Brain pericyte (primary cell): ENCODE measurements around the gene UGT2B15.
"Not testable (repeated sequence)": the region's sequence is repeated elsewhere in the genome, so short reads cannot be mapped to it uniquely, and the experiment has no call there.

Source experiments
- DNase-seq: peaks from one replicate; pipeline ENCODE4 v3.0.0-alpha.2; 2012; ENCODE audit warnings: low read depth, low spot score

UGT2B15 gene

GRCh38 chr4:68656445-68656973 is 13.9 kb downstream of the UGT2B15 start:
- DNase-seq, result not testable (repeated sequence)

- DNase-seq, result no peak
These were observed 14.5 kb downstream of the UGT2B15 start for GRCh38 chr4:68655764-68656444.

DNA sequence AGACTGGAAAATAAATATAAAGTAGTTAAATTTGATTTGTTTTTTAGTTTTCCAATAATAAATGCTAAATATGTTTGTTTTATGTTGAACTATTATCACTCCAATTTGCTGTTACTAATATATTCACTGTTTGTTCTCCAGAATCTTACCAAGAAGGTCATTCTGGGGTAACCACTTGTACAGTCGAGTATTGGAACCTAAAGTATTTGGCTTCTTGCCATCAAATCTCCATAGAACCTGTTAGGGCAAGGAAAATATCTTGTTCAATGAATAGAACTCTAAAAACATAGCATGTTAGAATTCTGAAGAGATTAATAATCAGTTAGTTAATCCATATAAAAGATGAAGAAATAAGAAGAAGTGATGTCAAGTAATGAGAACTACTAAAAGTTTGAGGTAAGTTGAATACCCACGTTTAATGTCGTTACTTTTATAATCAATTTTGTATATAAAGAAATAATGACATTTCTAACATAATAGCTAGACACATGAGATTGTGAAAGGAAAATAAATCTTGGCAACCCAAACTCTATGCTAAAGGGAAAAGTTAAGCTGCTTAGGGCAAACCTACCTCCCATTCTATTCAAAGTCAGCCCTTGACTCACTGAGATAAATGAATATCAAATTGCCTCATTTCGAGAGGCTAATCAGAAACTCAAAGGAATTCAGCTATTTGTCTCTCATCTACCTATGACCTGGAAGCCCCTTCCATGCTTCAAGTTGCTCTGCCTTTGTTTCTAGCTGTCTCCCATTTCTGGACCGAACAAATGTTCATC is 15.3 kb downstream of the UGT2B15 start:
- DNase-seq, result no peak

- DNase-seq, result no peak
These were observed 18.5 kb downstream of the UGT2B15 start for GRCh38 chr4:68651932-68652331.

DNA sequence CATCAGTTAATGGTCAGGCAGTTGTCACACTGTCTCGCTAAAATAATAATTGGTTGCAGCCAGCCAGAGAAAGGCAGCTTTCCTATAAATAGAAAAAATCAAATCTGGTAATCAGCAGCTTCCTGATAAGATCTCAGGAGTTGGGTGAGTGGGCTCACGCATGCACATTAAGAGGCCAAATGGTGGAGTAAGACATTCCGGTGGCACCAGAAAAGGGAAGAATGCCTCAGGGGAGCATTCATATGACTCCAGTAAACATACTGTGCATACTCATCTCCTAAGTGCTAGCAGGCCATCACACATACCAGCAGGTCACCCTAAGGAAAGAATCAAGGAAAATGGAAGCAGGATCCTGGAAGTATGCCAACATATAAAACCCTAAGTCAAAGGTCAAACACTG is 40.1 kb downstream of the UGT2B15 start:
- DNase-seq, result no peak

- DNase-seq, result not testable (repeated sequence)
These were observed 47.7 kb downstream of the UGT2B15 start for GRCh38 chr4:68622731-68623130.

DNA sequence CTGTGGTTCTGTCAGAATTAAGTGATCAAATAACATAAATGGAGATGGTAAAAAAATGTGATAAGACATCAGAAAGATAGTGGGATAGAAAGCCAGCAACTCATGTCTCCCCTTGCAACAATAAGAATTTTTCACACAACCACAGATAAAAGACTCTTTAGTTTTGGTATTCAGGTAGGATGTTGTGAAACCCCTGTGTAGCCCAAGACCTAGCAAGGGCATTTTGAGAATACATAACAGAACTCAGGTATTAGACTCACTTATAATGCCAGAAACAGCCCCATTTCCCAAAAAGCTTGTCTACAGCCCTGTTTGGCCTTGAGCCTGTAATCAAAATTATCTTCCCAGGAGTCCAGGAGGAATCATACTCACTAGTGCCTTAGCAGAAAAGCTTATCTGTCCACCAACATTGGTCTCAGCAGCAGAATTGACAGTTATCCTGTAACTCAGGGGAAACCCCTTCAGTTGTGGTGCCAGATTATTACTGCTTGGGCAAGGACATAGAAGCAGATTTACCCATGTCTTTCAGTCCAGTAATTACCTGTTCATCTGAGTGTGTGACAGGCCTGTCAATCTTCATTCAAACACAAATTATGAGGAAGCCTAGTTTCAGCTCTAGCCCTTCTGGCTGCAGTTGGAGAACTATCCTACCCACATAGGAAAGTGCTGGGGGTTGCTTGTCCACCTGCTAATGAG is 53.3 kb downstream of the UGT2B15 start:
- no peak for DNase-seq

DNA sequence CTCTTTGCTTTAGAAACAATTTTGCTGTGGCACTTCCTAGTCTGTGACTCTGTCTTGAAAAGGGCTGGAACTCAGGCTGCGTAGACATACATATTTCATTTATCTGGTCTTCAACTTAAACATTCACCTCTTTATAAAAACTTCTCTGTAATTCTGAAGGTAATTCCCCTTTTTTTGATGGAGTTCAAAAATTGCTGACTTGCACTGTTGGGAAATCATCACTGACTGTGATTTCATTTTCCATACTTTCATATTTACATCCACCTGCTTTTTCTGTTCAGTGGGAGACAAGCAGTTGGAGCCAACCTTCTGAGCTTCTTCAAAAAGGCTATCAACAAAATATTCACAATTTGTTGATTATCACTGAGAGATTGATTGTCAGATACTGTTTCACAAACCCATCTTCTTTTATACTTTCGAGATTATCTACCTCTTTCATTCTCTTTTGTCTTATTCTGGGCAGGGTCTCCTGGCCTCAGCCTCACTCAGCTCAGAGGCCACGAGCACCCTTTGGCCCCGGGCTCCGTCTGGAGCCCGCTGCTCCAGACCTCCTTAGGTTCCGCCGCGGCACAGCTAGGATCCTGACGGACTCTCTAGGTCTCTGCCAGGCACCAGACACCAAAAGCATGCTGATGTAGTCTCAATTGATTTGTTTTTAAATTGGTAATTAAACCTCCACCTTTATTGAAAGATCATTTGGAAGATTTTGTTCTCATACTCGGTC is 54.6 kb downstream of the UGT2B15 start:
- DNase-seq, result no peak

GRCh38 chr4:68613752-68614151 is 56.7 kb downstream of the UGT2B15 start:
- no peak for DNase-seq

GRCh38 chr4:68606240-68606639 is 64.2 kb downstream of the UGT2B15 start:
- DNase-seq, result no peak

DNA sequence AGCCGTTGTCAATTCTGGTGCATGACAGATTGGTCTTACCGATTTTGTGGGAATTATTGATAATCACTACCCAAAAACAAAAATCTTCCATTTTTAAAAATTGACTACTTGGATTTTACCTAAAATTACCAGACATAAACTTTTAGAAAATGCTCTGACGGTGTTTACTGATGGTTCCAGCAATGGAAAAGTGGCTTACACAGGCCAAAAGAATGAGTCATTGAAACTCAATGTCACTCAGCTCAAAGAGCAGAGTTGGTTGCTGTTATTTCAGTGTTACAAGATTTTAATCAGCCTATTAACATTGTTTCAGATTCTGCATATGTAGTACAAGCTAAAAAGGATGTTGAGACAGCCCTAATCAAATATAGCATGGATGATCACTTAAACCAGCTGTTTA is 71.3 kb downstream of the UGT2B15 start:
- DNase-seq, result no peak

- no peak for DNase-seq
These were observed 73.0 kb downstream of the UGT2B15 start for GRCh38 chr4:68597482-68597881.
